HepG2 (cell line): ENCODE results near the gene DAAM1. TPM values are rescaled to one million over a fixed set of nuclear protein-coding genes. Genes with fewer than 3 reads are reported as not detected.

Source experiments
- CREM ChIP-seq, 2 experiments: sonication (generic) in 1 of 2; formaldehyde crosslinking in 1 of 2; IDR thresholded peaks; 2 replicates each; pipeline versions ENCODE4 v1.4.0 to v1.6.1; 2016 to 2020; ENCODE audit warnings: antibody characterized with exemption in 1 of 2, mild to moderate bottlenecking in 1 of 2, missing genetic modification reagents in 1 of 2
- FOXM1 ChIP-seq: sonication (generic); formaldehyde crosslinking; IDR thresholded peaks from 2 replicates; pipeline ENCODE4 v1.5.0; 2020; ENCODE audit warnings: missing genetic modification reagents
- GABPB1 ChIP-seq: IDR thresholded peaks from 2 replicates; pipeline ENCODE4 v1.6.1; 2016; ENCODE audit warnings: mild to moderate bottlenecking, missing genetic modification reagents, moderate library complexity, missing compliant biosample characterization
- MED1 ChIP-seq: sonication (generic); formaldehyde crosslinking; IDR thresholded peaks from 2 replicates; pipeline ENCODE4 v1.4.0; 2020; ENCODE audit warnings: missing genetic modification reagents
- MXD1 ChIP-seq: sonication (generic); formaldehyde crosslinking; IDR thresholded peaks from 2 replicates; pipeline ENCODE4 v1.4.0; 2020; ENCODE audit warnings: mild to moderate bottlenecking, missing genetic modification reagents
- NFYC ChIP-seq: IDR thresholded peaks from 2 replicates; pipeline ENCODE4 v1.6.1; 2016; ENCODE audit warnings: missing genetic modification reagents, missing compliant biosample characterization
- NRL ChIP-seq: sonication (generic); formaldehyde crosslinking; IDR thresholded peaks from 2 replicates; pipeline ENCODE4 v1.5.0; 2020; ENCODE audit warnings: missing genetic modification reagents, mild to moderate bottlenecking, moderate library complexity, borderline replicate concordance
- PCBP2 ChIP-seq: fragments of 200-400 bp; formaldehyde crosslinking; optimal IDR thresholded peaks from 2 replicates; pipeline ENCODE3; 2018; ENCODE audit warnings: low read length, low read depth; ENCODE audit not compliant: poor library complexity, severe bottlenecking
- PITX1 ChIP-seq: sonication (generic); formaldehyde crosslinking; IDR thresholded peaks from 2 replicates; pipeline ENCODE4 v1.5.1; 2020; ENCODE audit warnings: mild to moderate bottlenecking, missing genetic modification reagents
- SAFB2 ChIP-seq: sonication (generic); formaldehyde crosslinking; IDR thresholded peaks from 2 replicates; pipeline ENCODE4 v1.5.1; 2020; ENCODE audit warnings: missing genetic modification reagents, low read depth, mild to moderate bottlenecking, borderline replicate concordance
- SP1 ChIP-seq, 2 experiments: fragments of 450-650 bp in 1 of 2; sonication (generic) in 1 of 2; formaldehyde crosslinking in 1 of 2; IDR thresholded peaks; 2 replicates each; pipeline versions ENCODE4 v1.4.0 to v1.6.1; 2016 to 2020; ENCODE audit warnings: missing genetic modification reagents in 1 of 2
- SUZ12 ChIP-seq: fragments of 150-350 bp; IDR thresholded peaks from 2 replicates; pipeline ENCODE4 v1.6.1; 2014; ENCODE audit warnings: low read depth, low read length
- TAF15 ChIP-seq: fragments of 200-400 bp; formaldehyde crosslinking; IDR thresholded peaks from one replicate; pipeline ENCODE4 v1.6.1; 2018; ENCODE audit warnings: mild to moderate bottlenecking, low read depth, low read length; ENCODE audit not compliant: poor library complexity, severe bottlenecking
- THAP11 ChIP-seq: IDR thresholded peaks from 2 replicates; pipeline ENCODE4 v1.6.1; 2016; ENCODE audit warnings: missing biosample characterization, missing genetic modification reagents
- ZMYM4 ChIP-seq: sonication (generic); formaldehyde crosslinking; IDR thresholded peaks from 2 replicates; pipeline ENCODE4 v1.8.1; 2023; ENCODE audit warnings: mild to moderate bottlenecking, missing genetic modification reagents
- ZNF770 ChIP-seq: sonication (generic); formaldehyde crosslinking; IDR thresholded peaks from 2 replicates; pipeline ENCODE4 v1.5.0; 2020; ENCODE audit warnings: mild to moderate bottlenecking, missing genetic modification reagents
- ZNF784 ChIP-seq: sonication (generic); formaldehyde crosslinking; IDR thresholded peaks from 2 replicates; pipeline ENCODE4 v1.5.1; 2020; ENCODE audit warnings: missing genetic modification reagents, mild to moderate bottlenecking, borderline replicate concordance
- polyA plus RNA-seq, 8 experiments: library from polyadenylated mRNA; depleted of rRNA in 3 of 8; stranded (reverse) in 7 of 8; unstranded in 1 of 8; fragments of >200 nt; fragmentation: Illumina TruSeq in 4 of 8; extraction: Trizol in 4 of 8; gene quantifications; 2 replicates each; pipeline versions ENCODE4 v1.2.1 to v1.2.3, GENCODE V29; 2011 to 2016; ENCODE audit warnings: low read depth in 4 of 8, missing spikeins in 1 of 8, mixed read lengths in 1 of 8; ENCODE audit not compliant: insufficient read depth in 1 of 8
- total RNA-seq, 5 experiments: library from RNA; depleted of rRNA; stranded (reverse); fragments of >200 nt; fragmentation: Illumina TruSeq; extraction: Trizol; gene quantifications; 2 replicates each; pipeline ENCODE4 v1.2.3, GENCODE V29; 2016; ENCODE audit warnings: low read depth in 1 of 5
- TF ChIP-seq, protein P1 (sequence below): sonication (generic); formaldehyde crosslinking; IDR thresholded peaks from 2 replicates; pipeline ENCODE4; 2020; ENCODE audit warnings: missing genetic modification reagents, mild to moderate bottlenecking, borderline replicate concordance
- TF ChIP-seq, protein P2 (sequence below): IDR thresholded peaks from 2 replicates; pipeline ENCODE4 v1.6.1; 2012; ENCODE audit warnings: inconsistent platforms

DAAM1 gene
- total and polyA plus RNA-seq, 2 of the 13 experiments (the other 11 are each of a cell fraction or from before 2014, with no cell fraction given): 10.9 to 24.5 TPM

DNA sequence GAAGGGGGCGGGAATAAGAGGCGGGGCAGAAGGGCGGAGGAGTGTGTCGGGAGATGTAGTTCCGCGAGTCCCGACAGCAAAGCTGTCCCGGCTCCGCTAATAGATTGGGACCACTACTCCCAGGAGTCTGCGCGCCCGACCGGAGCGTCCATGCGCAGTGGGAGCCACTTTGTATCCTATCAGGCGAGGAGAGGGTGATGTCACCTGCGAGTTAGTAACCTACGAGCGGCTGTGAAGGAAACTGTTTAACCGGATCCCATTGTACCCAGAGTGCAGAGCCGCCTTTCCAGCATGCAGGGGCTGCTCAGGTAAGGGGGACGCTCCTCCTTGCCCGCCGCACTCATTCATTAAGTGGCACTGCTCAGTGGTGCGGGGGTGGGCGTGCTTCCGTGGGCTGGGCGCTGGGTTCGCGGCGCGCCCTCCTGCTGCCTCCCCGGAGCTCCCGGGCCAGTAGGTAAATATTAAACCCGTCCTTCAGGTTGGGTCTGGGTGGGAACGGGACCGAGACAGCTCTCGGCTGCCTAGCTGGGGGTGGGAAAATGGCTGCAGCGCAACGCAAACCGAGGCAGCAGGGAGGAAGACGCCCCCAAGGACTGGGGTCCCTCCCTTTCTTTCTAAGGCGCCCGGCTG, at the start of gene DAAM1 (continued):
- 0 out of 2 replicates have a peak, but pooled peaks have one; percentile 15 for TF ChIP-seq PITX1 (CRISPR knock-in tag)
- peak; percentile 70 for TF ChIP-seq NFYC (CRISPR knock-in tag)
- no peak for TF ChIP-seq FOXM1 (CRISPR knock-in tag)
- peak; percentile 68 for TF ChIP-seq ZMYM4
- TF ChIP-seq, protein P1, sequence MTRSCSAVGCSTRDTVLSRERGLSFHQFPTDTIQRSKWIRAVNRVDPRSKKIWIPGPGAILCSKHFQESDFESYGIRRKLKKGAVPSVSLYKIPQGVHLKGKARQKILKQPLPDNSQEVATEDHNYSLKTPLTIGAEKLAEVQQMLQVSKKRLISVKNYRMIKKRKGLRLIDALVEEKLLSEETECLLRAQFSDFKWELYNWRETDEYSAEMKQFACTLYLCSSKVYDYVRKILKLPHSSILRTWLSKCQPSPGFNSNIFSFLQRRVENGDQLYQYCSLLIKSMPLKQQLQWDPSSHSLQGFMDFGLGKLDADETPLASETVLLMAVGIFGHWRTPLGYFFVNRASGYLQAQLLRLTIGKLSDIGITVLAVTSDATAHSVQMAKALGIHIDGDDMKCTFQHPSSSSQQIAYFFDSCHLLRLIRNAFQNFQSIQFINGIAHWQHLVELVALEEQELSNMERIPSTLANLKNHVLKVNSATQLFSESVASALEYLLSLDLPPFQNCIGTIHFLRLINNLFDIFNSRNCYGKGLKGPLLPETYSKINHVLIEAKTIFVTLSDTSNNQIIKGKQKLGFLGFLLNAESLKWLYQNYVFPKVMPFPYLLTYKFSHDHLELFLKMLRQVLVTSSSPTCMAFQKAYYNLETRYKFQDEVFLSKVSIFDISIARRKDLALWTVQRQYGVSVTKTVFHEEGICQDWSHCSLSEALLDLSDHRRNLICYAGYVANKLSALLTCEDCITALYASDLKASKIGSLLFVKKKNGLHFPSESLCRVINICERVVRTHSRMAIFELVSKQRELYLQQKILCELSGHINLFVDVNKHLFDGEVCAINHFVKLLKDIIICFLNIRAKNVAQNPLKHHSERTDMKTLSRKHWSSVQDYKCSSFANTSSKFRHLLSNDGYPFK: peak; percentile 36; the same call in 1 of the 2 replicates
- TF ChIP-seq, protein P2, sequence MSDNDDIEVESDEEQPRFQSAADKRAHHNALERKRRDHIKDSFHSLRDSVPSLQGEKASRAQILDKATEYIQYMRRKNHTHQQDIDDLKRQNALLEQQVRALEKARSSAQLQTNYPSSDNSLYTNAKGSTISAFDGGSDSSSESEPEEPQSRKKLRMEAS: peak; percentile 56
- peak; percentile 83 for TF ChIP-seq SUZ12
- TF ChIP-seq MXD1: no peak
- no peak for TF ChIP-seq SP1 (IDR thresholded peaks at IDR 0.05)
- TF ChIP-seq SP1 (CRISPR knock-in tag; IDR thresholded peaks at IDR 0.05): peak; percentile 90
- peak; percentile 73; the same call in 1 of the 2 replicates for TF ChIP-seq ZNF784 (CRISPR knock-in tag)
- TF ChIP-seq TAF15: no peak
- no peak for TF ChIP-seq ZNF770 (CRISPR knock-in tag)
- TF ChIP-seq GABPB1 (CRISPR knock-in tag): peak; percentile 68
- TF ChIP-seq SAFB2: 0 out of 2 replicates have a peak, but pooled peaks have one; percentile 20
- TF ChIP-seq PCBP2: no peak
- TF ChIP-seq CREM (IDR thresholded peaks at IDR 0.05): peak; percentile 68
- TF ChIP-seq CREM (CRISPR knock-in tag; IDR thresholded peaks at IDR 0.05): no peak
- TF ChIP-seq THAP11 (CRISPR knock-in tag): peak; percentile 98
- TF ChIP-seq MED1: peak; percentile 48
- 0 out of 2 replicates have a peak, but pooled peaks have one; percentile 67 for TF ChIP-seq NRL (CRISPR knock-in tag)
